Gastroesophageal sphincter (tissue), 4 donors: ENCODE measurements around the gene KCNIP2. TPM values are rescaled to one million over a fixed set of nuclear protein-coding genes. Genes with fewer than 3 reads are reported as not detected.

Experiments
- ATAC-seq: fragments of 150-250 bp; one replicate; pipeline ENCODE4 v1.9.1; 2016; ENCODE audit warnings: mild to moderate bottlenecking, moderate library complexity
- H3K27ac ChIP-seq, 4 donors: fragments of 200-600 bp; sonication (generic) in 3 of 4; 1 replicate in 3 of 4; 2 replicates in 1 of 4; pipeline ENCODE4 v1.5.1; 2016 to 2019
- H3K27me3 ChIP-seq: fragments of 200-600 bp; sonication (generic); one replicate; pipeline ENCODE4 v1.5.1; 2019
- H3K36me3 ChIP-seq, 2 donors: fragments of 200-600 bp; sonication (generic); one replicate each; pipeline ENCODE4 v1.5.1; 2019; ENCODE audit warnings: control low read depth in 1 of 2
- H3K4me1 ChIP-seq, 3 donors: fragments of 200-600 bp; sonication (generic); 1 replicate in 2 of 3; 2 replicates in 1 of 3; pipeline ENCODE4 v1.5.1; 2016 to 2019; ENCODE audit warnings: control low read depth in 2 of 3
- H3K4me3 ChIP-seq, 2 donors: fragments of 200-600 bp; sonication (generic); one replicate each; pipeline ENCODE4 v1.5.1; 2019; ENCODE audit warnings: mild to moderate bottlenecking in 1 of 2, moderate library complexity in 1 of 2
- H3K9me3 ChIP-seq, 3 donors: fragments of 200-600 bp; sonication (generic); one replicate each; pipeline ENCODE4 v1.5.1; 2017 to 2019; ENCODE audit warnings: control low read depth in 2 of 3
- CTCF ChIP-seq, 4 experiments: fragments of 200-600 bp in 2 of 4; fragments of 450-650 bp in 2 of 4; sonication (generic) in 1 of 4; IDR thresholded peaks; one replicate each; pipeline ENCODE4 v1.5.1; 2017 to 2019; ENCODE audit warnings: antibody characterized with exemption in 4 of 4, mild to moderate bottlenecking in 2 of 4, moderate library complexity in 2 of 4
- EP300 ChIP-seq: sonication (generic); formaldehyde crosslinking; IDR thresholded peaks from one replicate; pipeline ENCODE4 v1.6.1; 2017; ENCODE audit warnings: antibody characterized with exemption, mild to moderate bottlenecking
- POLR2A ChIP-seq, 2 donors: fragments of 450-650 bp; IDR thresholded peaks; one replicate each; pipeline ENCODE4 v1.6.1; 2017; ENCODE audit warnings: antibody characterized with exemption in 2 of 2, mild to moderate bottlenecking in 2 of 2, moderate library complexity in 1 of 2
- POLR2AphosphoS5 ChIP-seq: sonication (generic); formaldehyde crosslinking; IDR thresholded peaks from one replicate; pipeline ENCODE4 v1.6.1; 2017; ENCODE audit warnings: antibody characterized with exemption
- WGBS, 2 donors: methylation state at CpG; one replicate each; pipeline ENCODE4 v1.1.5; 2018; ENCODE audit warnings: low coverage in 1 of 2; 5-methylcytosine and 5-hydroxymethylcytosine counted together
- total RNA-seq, 4 donors: library from RNA; depleted of rRNA; stranded (reverse); fragments of >200 nt; gene quantifications; one replicate each; pipeline ENCODE4 v1.1.0, GENCODE V29; 2016

The KCNIP2 gene
- total RNA-seq, 4 donors from 2014 or later: 0.78 to 2.4 (median 0.89) TPM; not detected in 1

- Histone ChIP-seq H3K9me3 (no peaks in the 10 kb centered on the region), H3K4me1 (no peaks in the 10 kb centered on the region), H3K27ac (no peak overlapping the region), H3K27me3 (no peaks in the 10 kb centered on the region), H3K4me3 (no peak overlapping the region), H3K36me3 (peaks cover 0 to 11% of the 10 kb centered on the region in 2 donors)
- ATAC-seq: no peak
- WGBS, 2 donors: 10 to 58% methylated on average over 2 to 5 of the region's 5 CpGs
- TF ChIP-seq POLR2A (IDR thresholded peaks at IDR 0.05) (no peak), CTCF (IDR thresholded peaks at IDR 0.05) (no peak), POLR2AphosphoS5 (no peak)
These were observed 44.2 kb upstream of the KCNIP2 start for GRCh38 chr10:101887775-101888174.

- peaks cover 0 to 11% of the 10 kb centered on the region in 2 donors for H3K36me3 ChIP-seq
- no peaks in the 10 kb centered on the region for H3K9me3 ChIP-seq
- ATAC-seq: no peak
- no peaks in the 10 kb centered on the region for H3K27me3 ChIP-seq
- H3K27ac ChIP-seq: no peak overlapping the region
- WGBS, 2 donors: 79% methylated on average over 1 of the region's 1 CpG; no CpG with 5 or more reads in 1 of the 2 donors
- H3K4me3 ChIP-seq: no peak overlapping the region
- TF ChIP-seq CTCF (IDR thresholded peaks at IDR 0.05) (no peak), POLR2AphosphoS5 (no peak), POLR2A (IDR thresholded peaks at IDR 0.05) (no peak)
- H3K4me1 ChIP-seq: no peaks in the 10 kb centered on the region
These were observed 43.1 kb upstream of the KCNIP2 start for GRCh38 chr10:101886521-101887312.

- Histone ChIP-seq H3K27ac (no peak overlapping the region), H3K36me3 (peaks cover 0 to 12% of the 10 kb centered on the region in 2 donors), H3K4me3 (no peak overlapping the region), H3K4me1 (peaks cover 0 to 17% (median 0%) of the 10 kb centered on the region in 3 donors), H3K9me3 (no peaks in the 10 kb centered on the region), H3K27me3 (no peaks in the 10 kb centered on the region)
- WGBS, 2 donors: 83 to 93% methylated on average over 2 of the region's 2 CpGs
- ATAC-seq: no peak
- TF ChIP-seq CTCF (IDR thresholded peaks at IDR 0.05): no peak
- no peak for TF ChIP-seq EP300
- no peak for TF ChIP-seq POLR2A (IDR thresholded peaks at IDR 0.05)
These were observed 37.6 kb upstream of the KCNIP2 start for GRCh38 chr10:101881036-101881774.

- 86 to 100% methylated on average over 1 to 2 of the region's 2 CpGs for WGBS, 2 donors
These were observed 36.6 kb upstream of the KCNIP2 start for GRCh38 chr10:101880232-101880573.

More at GRCh38 chr10:101880232-101880573, 36.6 kb upstream of the KCNIP2 start:
- ATAC-seq: no peak
- H3K4me3 ChIP-seq: no peak overlapping the region
- TF ChIP-seq EP300: no peak
- no peak for TF ChIP-seq POLR2AphosphoS5
- TF ChIP-seq POLR2A (IDR thresholded peaks at IDR 0.05): no peak
- no peak for TF ChIP-seq CTCF (IDR thresholded peaks at IDR 0.05)
- H3K36me3 ChIP-seq: peaks cover 0 to 7% of the 10 kb centered on the region in 2 donors
- H3K27ac ChIP-seq: no peak overlapping the region
- H3K27me3 ChIP-seq: no peaks in the 10 kb centered on the region
- H3K9me3 ChIP-seq: no peaks in the 10 kb centered on the region
- peaks cover 0 to 17% (median 0%) of the 10 kb centered on the region in 3 donors for H3K4me1 ChIP-seq
